A549 treated with Mapracorat at 1 μM for 4 hours (cell line): Measurements from ENCODE around the gene PATL1. TPM values are rescaled to one million over a fixed set of nuclear protein-coding genes. Genes with fewer than 3 reads are reported as not detected.

ENCODE experiments used
- total RNA-seq: library from RNA; stranded (reverse); fragments of 200-300 nt; extraction: Qiagen RNA extraction; gene quantifications from 5 replicates; pipeline ENCODE4 v1.2.3, GENCODE V29; 2022

Gene PATL1
- total RNA-seq = 41.7 to 48.4 TPM (median 46.9 TPM) in 5 replicates

GRCh38 chr11:59668950-59669610 is at the start of gene PATL1:
Gene PATL1 (minus strand): TSS chr11:59669037. CDS start chr11:59668895, 142 bp downstream.

GRCh38 chr11:59713745-59714144 is 44.9 kb upstream of the PATL1 start, which contains the start of gene OR10V1:
Gene OR10V1 (minus strand): TSS chr11:59713845. CDS start chr11:59713845, 0 bp downstream.

GRCh38 chr11:59615637-59616395 is 53.0 kb downstream of the PATL1 start, which contains the start of gene OSBP:
Gene OSBP (minus strand): TSS chr11:59615774. CDS start chr11:59615664, 110 bp downstream.

Other genes starting within 250 kb of the PATL1 start
- not detected in 5 replicates for gene OR5A2, start 242.6 kb downstream of the PATL1 start, total RNA-seq
- gene OR5A1, start 232.6 kb downstream of the PATL1 start, total RNA-seq = not detected in 5 replicates
- not detected in 5 replicates for gene OR4D6, start 212.1 kb downstream of the PATL1 start, total RNA-seq
- not detected in 5 replicates for gene OR4D10, start 195.7 kb downstream of the PATL1 start, total RNA-seq
- not detected in 5 replicates for gene OR4D11, start 165.5 kb downstream of the PATL1 start, total RNA-seq
- gene OR4D9, start 157.5 kb downstream of the PATL1 start, total RNA-seq = not detected in 5 replicates
- 28.1 to 32.8 TPM (median 29.0 TPM) in 5 replicates for gene OSBP, start 53.3 kb downstream of the PATL1 start, total RNA-seq
- not detected in 5 replicates for gene OR10V1, start 44.8 kb upstream of the PATL1 start, total RNA-seq
- 21.4 to 28.3 TPM (median 26.8 TPM) in 5 replicates for gene STX3, start 86.3 kb upstream of the PATL1 start, total RNA-seq
- gene MRPL16, start 141.7 kb upstream of the PATL1 start, total RNA-seq = 60.4 to 65.1 TPM (median 64.2 TPM) in 5 replicates
- not detected in 5 replicates for gene CBLIF, start 176.5 kb upstream of the PATL1 start, total RNA-seq
- 0.26 to 0.42 TPM (median 0.36 TPM) in 5 replicates for gene TCN1, start 197.4 kb upstream of the PATL1 start, total RNA-seq
- gene OOSP3, start 209.7 kb upstream of the PATL1 start, total RNA-seq = not detected in 5 replicates